NCI-H345 (cell line): ENCODE results near the gene KCNH1.
"Not testable (repeated sequence)": the region's sequence is repeated elsewhere in the genome, so short reads cannot be mapped to it uniquely, and the experiment has no call there.

Experiments used
- DNase-seq: peaks from one replicate; lab custom pipeline; 2025; lab: John Stamatoyannopoulos, UW

Gene KCNH1

DNA sequence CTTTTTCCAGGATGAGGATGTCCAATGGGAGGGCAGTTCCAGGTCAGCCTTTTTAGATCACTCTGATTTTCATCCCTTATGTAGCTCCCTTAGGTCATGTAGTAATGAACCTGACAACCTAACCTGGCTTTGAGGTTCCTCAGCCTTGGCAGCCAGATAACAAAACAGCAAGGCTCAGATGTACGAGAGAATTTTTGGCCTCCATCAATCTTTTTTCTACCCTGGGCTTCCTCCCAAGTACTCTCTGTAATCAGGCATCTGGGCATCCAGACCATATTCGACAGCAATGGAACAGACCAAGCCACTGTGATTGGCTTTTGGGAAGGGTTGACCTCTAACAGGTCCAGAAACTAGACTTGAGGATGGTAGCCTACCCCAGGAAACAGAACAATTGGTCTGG, 38.6 kb downstream of the KCNH1 start:
- DNase-seq = no peak

DNA sequence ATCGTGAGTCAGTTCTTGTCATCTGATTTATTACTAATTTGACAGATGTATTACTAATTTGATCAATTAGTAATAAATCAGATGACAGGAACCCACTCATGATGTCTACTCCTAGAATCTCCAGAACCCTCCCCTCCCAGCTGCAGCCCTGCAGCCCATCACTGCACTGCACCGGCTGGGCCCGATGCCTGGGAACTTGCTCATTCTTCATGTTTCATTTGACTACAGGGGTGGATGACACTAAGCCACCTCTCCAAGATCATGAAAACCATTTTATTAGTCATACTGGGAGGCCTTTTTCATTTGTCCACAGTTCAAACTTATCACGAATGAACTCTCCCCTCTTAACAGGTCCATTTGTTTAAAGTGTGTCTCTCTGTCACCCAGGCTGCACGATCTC, 41.0 kb downstream of the KCNH1 start:
- no peak for DNase-seq

GRCh38 chr1:211091867-211092266, 42.1 kb downstream of the KCNH1 start:
- no peak for DNase-seq

GRCh38 chr1:211089536-211089935, 44.4 kb downstream of the KCNH1 start:
- DNase-seq = no peak

DNA sequence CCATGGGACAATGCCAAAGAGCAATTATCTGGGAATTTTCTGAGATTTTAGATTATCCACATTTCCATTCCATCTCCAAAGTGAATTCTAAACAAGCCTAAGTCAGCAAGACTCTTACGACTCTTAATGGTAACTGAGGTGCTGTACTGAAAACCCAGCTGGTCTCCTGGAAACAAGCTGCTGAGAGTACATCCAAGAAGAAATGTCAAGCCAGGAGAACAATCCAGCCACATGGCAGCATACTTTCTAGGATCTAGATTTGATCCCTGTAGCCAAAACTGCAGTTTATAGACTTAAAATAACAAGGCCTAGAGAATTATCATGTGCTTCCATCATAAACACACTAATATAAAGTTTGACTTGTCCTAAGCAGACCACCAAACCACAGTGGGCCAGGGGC, 45.8 kb downstream of the KCNH1 start:
- no peak for DNase-seq

DNA sequence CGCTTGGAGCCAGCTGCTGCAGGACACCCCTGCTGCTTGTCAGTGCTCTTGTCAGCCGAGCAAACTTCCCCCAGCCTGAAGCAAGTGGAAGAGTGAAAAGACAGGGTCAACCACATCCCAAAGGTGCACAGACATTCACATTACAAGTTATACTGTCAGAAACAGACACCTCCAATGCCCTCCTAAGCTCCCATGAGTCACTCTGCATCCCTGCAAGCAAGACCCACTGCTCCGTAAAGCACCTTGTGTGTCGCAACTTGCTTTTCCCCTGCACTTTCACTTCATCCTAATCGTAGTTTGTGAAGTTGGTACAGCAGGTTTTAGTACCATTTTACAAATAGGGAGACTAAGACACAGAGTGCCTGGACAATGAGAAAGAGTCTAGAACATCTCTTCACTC, 51.1 kb downstream of the KCNH1 start:
- DNase-seq = no peak

DNA sequence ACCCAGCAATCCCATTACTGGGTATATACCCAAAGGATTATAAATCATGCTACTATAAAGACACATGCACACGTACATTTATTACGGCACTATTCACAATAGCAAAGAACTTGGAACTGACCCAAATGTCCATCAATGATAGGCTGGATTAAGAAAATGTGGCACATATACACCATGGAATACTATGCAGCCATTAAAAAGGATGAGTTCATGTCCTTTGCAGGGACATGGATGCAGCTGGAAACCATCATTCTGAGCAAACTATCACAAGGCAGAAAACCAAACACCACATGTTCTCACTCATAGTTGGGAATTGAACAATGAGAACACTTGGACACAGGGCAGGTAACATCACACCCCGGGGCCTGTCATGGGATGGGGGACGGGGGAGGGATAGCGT, 52.5 kb downstream of the KCNH1 start:
- DNase-seq = not testable (repeated sequence)

- DNase-seq = no peak
Observed at GRCh38 chr1:211068976-211069375, 65.0 kb downstream of the KCNH1 start.

DNA sequence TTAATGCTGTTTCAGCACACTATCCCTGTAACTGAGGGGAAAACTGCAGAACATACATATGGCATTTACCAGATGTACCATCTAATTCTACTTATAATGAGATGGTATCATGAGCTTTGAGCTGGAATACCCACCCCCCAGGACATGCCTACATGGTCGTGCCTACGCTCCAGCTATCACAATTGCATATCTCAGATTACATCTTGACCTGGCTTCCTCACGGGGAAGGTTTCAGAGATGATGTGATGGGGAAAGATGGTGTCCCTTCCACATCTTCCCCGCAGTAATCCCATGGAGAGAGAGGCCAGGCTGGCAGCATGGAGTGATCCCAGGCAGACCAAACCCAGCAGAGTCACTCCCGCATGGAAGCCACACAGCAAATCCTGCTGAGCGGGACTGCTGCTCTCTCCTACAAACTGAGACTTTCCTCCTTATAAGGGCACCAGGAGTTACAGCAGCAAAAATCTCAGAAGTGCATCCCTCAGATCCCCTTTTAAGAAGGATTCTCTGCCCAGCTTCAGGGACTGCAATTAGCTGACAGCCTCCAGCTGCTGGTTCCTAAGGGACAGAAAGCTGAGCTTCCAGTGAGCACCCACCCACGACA, 67.1 kb downstream of the KCNH1 start:
- no peak for DNase-seq

DNA sequence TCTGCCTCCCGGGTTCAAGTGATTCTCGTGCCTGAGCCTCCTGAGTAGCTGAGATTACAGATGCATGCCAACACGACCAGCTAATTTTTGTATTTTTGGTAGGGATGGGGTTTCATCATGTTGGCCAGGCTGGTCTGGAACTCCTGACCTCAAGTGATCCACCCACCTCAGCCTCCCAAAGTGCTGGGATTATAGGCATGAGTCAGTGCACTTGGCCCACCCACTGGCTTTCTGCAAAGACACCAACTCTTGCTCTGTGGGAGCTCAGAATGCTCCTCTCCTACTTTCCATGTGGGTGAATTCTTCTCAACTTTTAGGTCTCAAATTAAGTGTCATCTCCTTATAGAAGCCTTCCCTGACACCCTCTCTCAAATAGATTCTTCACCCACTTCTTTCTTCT, 92.1 kb downstream of the KCNH1 start:
- DNase-seq = not testable (repeated sequence)

- no peak for DNase-seq
Observed at GRCh38 chr1:211037095-211037494, 96.9 kb downstream of the KCNH1 start.

DNA sequence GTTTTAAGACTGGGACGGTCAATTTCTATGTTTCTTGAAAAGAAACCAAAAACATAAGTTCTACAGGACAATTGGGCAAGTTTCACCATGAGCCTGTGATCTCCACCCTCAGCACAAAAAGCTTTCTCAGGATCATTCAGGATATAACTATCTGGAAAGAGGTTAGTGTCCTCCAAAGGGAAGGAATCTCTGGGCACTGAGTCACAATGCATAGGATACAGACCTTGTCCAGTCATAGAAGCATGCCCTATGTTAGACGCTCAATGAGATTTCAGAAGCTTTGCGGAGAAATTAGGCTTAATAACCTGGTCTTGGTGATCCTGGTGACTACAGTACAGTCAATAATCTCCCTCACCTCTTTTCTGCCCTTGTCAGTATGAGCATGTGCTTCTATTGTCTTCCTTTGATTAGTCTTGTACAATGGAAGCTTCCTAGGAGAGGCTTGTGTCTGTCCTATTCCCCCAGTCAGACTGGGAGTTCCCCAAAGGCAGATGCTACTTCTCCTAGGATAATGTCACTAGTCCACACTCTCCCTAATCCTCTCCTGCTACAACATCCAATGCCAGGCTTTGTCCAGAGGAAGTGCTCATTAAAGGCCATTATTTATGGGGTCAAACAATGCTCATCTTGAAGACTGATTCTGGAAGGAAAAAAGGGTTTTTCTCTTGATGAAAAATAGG, 97.4 kb downstream of the KCNH1 start:
- no peak for DNase-seq

DNA sequence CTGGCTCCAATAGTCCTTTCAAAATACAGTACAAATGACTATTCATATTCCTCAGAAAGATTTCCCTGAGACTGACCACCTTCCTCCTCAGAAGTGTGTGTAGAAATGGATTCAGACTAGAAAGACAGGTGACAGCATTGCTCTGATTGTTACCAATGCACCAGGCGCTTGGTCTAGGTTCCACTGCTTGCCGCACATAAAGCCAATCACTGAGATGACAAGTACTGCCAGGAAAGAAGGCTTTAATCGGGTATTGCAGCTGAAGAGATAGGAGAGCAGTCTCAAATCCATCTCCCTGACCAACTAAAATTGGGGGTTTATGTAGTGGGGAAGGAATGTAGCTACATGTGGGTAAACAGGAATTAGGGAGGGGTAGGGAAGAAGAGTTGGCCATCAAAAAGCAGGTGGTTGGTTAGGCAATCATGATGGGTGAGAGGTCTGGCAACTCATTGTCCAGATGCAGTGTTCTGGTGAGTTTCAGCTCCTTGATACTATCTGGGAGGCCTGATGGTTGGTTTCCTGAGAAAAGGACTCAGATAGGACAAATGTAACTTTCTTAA, 98.0 kb downstream of the KCNH1 start:
- DNase-seq = no peak

- DNase-seq = no peak
Observed at GRCh38 chr1:211033921-211034525, 99.9 kb downstream of the KCNH1 start.

- DNase-seq = no peak
Observed at GRCh38 chr1:211024901-211025300, 109.0 kb downstream of the KCNH1 start.

GRCh38 chr1:211019266-211019665, 114.7 kb downstream of the KCNH1 start:
- DNase-seq = no peak

DNA sequence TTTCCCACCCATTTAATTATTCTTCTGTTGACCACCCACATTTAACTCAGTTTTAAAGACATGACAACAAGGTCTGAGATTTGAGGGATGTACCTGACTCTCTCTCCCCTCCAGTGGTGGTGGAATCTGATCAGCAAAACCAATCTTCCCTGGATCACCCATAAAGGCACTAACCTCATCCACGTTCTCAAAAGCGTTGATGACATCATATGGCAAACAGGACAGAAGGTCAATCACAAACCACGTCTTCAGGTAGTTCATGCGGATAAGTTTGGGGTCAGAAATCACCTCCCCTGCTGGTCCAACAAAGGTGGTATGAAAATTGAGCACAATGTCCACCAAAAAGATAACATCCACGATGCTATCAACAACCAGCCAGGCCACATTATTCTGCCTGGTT, 115.3 kb downstream of the KCNH1 start:
- no peak for DNase-seq

- no peak for DNase-seq
Observed at GRCh38 chr1:211017075-211017718, 116.8 kb downstream of the KCNH1 start.

GRCh38 chr1:211014275-211014674, 119.7 kb downstream of the KCNH1 start:
- DNase-seq = no peak

DNA sequence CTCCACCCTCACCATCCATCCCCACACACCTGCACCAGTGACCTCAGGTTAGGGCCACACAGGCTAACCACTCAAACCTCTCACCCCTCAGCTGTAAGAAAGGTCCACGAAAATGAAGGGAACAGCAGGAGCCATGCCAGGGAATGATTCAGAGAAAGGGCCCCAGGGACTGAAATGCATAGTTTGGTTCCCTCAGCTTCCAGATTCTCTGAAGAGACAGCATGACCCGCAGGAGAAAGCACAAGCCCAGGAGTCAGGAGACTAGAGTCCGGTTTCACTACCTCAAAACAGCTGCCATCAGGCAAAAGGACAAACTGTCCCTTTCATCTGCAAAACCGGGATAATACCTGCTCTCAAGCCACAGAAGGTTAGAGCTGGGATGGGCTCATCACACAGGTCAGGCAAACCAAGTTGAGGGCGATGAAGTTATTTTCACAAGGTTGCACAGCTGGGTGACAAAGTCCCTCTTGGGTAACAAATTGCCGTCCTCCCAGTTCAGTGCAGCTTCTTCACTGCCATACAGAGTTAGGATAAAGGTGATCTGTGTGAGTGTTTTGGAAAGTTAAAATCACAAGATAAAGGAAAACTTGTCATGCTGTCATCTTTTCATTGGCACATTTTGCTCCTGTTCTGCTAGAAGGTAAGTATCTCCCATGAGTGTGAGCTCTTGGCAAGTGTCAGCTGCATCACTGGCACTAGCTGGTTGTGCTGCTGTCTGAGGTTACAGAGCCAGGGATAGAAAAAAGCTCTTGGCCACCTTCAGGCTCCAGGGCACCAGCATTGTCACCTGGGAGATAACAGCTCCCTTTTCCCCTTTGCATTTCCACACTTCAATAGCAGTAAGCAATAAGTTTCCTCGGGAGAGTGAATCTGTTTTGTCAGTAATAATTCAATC, 120.4 kb downstream of the KCNH1 start:
- DNase-seq = no peak

DNA sequence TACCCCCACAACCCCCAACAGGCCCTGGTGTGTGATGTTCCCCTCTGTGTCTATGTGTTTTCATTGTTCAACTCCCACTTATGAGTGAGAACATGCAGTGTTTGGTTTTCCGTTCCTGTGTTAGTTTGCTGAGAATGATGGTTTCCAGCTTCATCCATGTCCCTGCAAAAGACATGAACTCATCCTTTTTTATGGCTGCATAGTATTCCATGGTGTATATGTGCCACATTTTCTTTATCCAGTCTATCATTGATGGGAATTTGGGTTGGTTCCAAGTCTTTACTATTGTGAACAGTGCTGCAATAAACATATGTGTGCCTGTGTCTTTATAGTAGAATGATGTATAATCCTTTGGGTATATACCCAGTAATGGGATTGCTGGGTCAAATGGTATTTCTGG, 122.8 kb downstream of the KCNH1 start:
- not testable (repeated sequence) for DNase-seq

DNA sequence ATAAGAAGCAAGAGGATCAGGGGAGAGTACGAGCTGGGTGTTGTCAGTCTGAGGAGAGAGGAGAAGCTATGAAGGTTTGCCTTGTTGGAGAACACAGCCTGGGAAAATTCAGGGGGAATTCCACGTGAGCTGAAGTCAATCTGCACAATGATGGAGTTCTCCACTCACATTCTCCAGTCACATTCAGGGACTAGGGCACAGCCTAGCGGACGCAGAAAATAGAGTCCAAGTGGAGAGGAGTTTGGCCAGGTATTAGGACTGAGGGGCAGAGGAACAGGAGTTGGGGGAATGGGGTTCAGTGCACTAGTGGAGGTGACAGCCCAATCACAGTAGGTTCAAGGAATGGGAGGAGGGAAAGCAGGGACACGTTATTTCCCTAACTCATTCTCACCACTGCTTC, 124.0 kb downstream of the KCNH1 start:
- no peak for DNase-seq
